GM10248 (cell line): Measurements from ENCODE around the gene HDX.
A peak's percentile ranks its signal among the peaks of the same experiment; 100 is the strongest.
"Not testable (repeated sequence)": the region's sequence is repeated elsewhere in the genome, so short reads cannot be mapped to it uniquely, and the experiment has no call there.

Experiments
- CTCF ChIA-PET: fragments of 300-600 bp; sonication (Branson Sonifier 250); formaldehyde crosslinking; extraction: SDS; loops from one replicate; lab custom pipeline; 2021; ENCODE audit warnings: antibody characterized with exemption; lab: Yijun Ruan, JAX
- POLR2A ChIA-PET: fragments of 350-650 bp; sonication (Branson Sonifier 250); formaldehyde crosslinking; extraction: SDS; loops from one replicate; lab custom pipeline; 2020; ENCODE audit warnings: antibody characterized with exemption; lab: Yijun Ruan, JAX
- DNase-seq: peaks from one replicate; pipeline ENCODE4 v3.0.0; 2012; ENCODE audit errors: extremely low spot score
- CTCF ChIP-seq: IDR thresholded peaks from 2 replicates; pipeline ENCODE4 v1.5.1; 2012; ENCODE audit warnings: mild to moderate bottlenecking, low read depth; ENCODE audit errors: extremely low read depth, missing control alignments, control extremely low read depth

HDX gene

GRCh38 chrX:84501798-84502628 is at the start of gene HDX:
TSS of gene HDX (minus strand) at chrX:84502453. CDS start at chrX:84475397, 27,056 bp downstream.
- ChIA-PET CTCF (no interaction called here), POLR2A (no interaction called here)
- peak; percentile 26 for DNase-seq
- no peak for TF ChIP-seq CTCF

GRCh38 chrX:84541315-84541714 is 39.1 kb upstream of the HDX start:
- CTCF ChIA-PET, POLR2A ChIA-PET, DNase-seq: not testable (repeated sequence)

- DNase-seq, CTCF ChIA-PET, POLR2A ChIA-PET: not testable (repeated sequence)
Measured at GRCh38 chrX:84537627-84538026, 35.4 kb upstream of the HDX start.

GRCh38 chrX:84488426-84488825 is 13.8 kb downstream of the HDX start:
- ChIA-PET POLR2A (no interaction called here), CTCF (interaction anchor here (1.6 kb wide), 1 partner anchor 15 kb away, joined by 5 read pairs; no protein-coding TSS in a partner anchor)
- DNase-seq, result no peak
- TF ChIP-seq CTCF, result no peak

- no peak for TF ChIP-seq CTCF
Measured at GRCh38 chrX:84487365-84488353, 14.6 kb downstream of the HDX start.

GRCh38 chrX:84479086-84479485 is 23.2 kb downstream of the HDX start:
- DNase-seq, result no peak
- TF ChIP-seq CTCF, result no peak
- ChIA-PET POLR2A (no interaction called here), CTCF (no interaction called here)

More at GRCh38 chrX:84487365-84488353, 14.6 kb downstream of the HDX start:
- ChIA-PET POLR2A (no interaction called here), CTCF (interaction anchor here (0.7 to 1.6 kb wide), 2 partner anchors 12 to 16 kb away, joined by 3 to 5 read pairs; no protein-coding TSS in a partner anchor)
- DNase-seq, result peak; percentile 8

- CTCF ChIA-PET, result no interaction called here
- TF ChIP-seq CTCF, result no peak
- no peak for DNase-seq
- POLR2A ChIA-PET, result no interaction called here
Measured at GRCh38 chrX:84477114-84477513, 25.1 kb downstream of the HDX start.
